ENCODE results near the gene AGO1.
A peak's percentile ranks its signal among the peaks of the same experiment; 100 is the strongest.

Gene AGO1

DNA sequence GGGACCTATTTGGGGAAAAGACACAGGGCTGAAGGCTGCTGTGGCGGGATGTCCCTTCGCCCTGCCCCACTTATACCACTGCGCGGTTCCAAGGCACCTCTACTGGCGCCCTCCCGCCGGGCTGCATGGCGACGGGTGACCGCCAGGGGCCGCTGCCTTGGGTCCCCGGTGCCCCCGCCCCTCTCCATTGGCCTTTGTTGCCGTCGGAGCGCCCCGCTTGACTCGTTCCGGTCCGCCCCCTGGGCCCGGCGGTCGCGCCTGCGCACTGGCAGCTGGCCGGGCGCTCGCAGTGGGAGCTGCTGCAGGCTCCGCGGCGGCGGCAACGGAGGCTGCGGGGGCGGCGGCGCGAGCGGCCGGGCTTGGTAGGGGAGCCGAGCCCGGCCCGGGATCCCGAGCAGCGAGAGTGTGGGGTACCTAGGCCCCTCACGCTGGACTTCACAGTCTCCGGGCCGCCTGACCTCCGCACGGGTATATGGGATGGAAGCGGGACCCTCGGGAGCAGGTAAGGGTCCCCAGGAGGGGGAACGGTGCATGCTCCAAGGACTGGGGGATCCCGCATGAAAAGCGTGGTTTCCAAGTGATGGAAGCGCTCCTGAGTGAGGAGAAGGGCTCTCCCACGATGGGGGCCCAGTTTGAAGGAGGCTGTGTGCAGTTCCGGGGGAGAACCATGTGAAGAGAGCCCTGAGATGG lies at the start of gene AGO1:
AGO1 (plus strand) TSS at position 265 of the 690 bp plus-strand sequence; CDS start at position 478, 213 bp downstream.
- peak; percentile 97 for DNase-seq (ENCODE audit: low read depth)

DNA sequence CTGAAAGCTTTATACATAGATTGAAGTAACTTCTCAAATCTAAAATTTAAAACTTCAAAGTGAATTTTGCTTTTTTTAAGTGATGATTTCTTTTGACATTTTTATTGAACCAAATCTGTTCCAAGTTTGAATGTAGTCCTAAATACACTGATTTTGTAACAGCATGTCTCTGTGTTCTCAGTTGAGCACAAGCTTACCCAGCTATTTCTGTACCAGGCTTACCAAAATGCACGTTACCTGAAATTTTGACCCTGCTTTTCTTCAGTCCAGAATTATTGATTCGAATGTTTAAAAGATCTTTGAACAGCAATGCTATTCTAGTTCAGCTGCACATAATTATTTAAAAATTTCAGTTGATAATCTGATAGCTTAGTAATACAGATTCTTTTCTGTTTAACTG lies 49.6 kb upstream of the AGO1 start:
- DNase-seq (ENCODE audit: low read depth), result no peak

DNA sequence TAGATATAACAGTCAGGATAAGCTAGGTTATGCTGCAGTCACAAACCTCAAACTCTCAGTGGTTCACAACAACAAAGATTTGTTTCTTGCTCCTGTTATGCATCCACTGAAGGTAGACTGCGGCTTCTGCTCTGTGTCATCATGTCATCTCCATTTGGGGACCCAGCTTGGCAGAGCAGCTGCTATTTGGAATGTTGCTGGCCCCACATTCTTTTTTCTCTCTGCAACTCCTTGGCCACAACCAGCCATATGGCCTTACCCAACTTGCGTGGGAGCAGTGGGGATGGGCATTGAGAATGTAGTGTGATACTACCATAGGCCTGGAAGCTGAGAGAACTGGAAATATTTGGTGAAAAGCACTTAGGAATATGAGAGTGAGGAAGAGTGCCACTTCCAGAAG lies 48.8 kb upstream of the AGO1 start:
- no peak for DNase-seq (ENCODE audit: low read depth)

DNA sequence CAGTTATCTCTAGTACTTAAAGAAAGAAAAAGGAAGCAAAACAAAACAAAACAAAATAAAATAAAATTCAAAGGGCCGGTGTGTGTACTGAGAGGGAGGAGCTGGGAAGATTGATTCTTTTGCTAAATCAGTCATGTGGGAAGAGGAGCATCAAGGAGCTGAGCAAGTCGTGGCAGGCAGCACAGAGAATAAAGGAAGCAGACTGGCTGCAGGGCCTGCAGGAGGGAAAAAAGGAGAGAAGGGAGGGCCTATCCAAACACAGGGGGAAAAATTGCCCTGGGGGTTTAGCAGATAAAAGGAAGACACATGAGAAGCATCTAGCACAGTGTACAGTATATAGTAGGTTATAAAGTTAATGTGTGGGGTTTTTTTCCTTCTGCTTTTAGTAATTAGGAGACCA lies 47.6 kb upstream of the AGO1 start:
- DNase-seq (ENCODE audit: low read depth), result no peak

DNA sequence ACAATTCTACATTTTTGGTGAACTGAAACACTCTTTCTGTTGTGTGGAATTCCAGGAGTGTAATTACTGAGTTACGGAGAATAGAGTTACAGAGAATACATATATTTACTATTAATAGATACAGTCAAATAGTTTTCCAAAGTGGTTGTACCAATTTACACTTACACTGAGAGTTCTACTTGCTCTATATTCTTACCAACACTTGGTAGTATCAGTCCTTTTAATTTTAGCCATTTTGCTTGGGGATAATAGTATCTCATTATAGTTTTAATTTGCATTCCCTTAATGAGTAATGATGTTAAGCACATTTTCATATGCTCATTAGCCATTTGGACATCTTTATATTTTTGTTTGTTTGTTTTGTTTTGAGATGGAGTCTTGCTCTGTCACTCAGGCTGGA lies 46.3 kb upstream of the AGO1 start:
- no peak for DNase-seq (ENCODE audit: low read depth)

DNA sequence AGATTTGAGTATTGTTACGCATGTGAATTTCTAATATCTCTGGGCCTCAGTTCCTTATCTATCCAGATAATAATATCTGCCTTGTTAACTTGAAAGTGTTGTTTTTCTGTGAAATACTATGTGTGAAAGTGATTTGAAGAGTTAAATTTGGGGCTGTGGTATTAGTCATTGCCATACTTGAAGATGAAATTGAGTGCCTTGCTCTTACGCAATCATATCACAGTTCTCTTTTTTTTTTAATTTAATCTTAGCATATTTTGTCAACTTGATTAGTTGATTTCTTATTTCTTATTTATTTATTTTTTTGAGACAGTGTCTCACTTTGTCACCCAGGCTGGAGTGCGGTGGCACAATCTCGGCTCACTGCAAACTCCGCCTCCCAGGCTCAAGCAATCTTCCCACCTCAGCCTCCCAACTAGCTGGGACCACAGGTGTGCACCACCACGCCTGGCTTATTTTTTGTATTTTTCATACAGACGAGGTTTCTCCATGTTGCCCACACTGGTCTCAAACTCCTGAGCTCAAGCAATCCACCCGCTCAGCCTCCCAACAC lies 44.2 kb upstream of the AGO1 start:
- DNase-seq (ENCODE audit: low read depth), result no peak

DNA sequence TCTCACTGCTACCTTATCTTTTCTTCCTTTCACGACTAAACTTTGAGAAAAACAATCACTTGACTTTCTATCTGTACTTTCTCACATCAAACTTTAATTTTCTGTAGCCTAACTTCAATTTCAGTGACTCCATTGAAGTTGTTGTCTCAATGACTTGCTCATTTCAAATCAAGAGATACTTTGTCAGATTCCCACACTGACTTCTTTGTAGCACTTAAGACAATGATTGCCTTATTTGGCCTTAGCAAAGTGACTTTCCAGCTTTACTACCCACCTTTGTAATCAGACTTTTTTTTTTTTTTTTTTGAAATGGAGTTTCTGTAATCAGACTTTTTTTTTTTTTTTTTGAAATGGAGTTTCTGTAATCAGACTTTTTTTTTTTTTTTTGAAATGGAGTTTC lies 38.2 kb upstream of the AGO1 start:
- DNase-seq (ENCODE audit: low read depth), result no peak

DNA sequence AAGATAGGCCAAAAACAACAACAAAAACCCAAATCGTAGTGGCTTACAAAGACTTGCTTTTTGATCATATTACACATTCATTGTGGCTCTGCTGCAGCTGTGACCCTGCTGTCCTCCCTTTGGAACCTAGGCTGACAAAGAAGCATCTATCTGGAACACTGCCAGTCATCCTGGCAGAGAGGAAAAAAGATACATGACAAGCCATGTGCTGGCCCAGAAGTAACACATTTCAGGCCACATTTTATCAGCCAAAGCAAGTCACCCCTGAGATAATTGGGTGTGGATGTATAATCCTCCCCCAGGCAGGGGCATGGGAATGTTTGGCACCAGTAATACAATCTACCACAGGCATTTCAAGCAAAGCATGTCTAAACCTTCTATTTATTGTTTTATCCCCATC lies 37.2 kb upstream of the AGO1 start:
- no peak for DNase-seq (ENCODE audit: low read depth)

DNA sequence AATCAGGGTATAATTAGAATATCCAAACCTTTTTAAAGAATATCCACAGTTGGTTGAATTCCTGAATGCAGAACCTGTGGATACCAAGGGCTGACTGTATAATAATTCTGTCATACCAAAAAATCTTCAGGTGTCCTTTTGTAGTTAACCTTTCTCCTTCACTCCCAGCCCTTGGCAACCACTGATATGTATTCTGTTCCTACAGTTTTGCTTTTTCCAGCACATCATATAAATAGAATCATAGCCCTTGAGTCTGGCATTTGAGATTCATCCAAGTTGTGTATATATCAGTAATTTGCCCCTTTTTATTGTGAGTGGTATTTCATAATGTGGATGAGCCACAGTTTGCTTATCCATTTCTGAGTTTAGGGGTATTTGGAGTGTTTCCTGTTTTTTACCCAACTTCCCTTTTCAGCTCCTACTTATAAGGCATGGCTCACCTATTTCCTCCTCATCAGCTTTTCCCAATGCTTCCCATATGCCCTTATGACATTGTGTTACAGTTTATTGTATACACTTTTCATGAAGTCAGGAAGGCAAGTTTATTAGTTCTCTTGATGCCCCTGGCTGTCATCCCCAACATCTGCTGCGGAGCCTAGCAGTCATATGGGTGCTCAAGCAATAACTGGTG lies 35.0 kb upstream of the AGO1 start:
- no peak for DNase-seq (ENCODE audit: low read depth)

DNA sequence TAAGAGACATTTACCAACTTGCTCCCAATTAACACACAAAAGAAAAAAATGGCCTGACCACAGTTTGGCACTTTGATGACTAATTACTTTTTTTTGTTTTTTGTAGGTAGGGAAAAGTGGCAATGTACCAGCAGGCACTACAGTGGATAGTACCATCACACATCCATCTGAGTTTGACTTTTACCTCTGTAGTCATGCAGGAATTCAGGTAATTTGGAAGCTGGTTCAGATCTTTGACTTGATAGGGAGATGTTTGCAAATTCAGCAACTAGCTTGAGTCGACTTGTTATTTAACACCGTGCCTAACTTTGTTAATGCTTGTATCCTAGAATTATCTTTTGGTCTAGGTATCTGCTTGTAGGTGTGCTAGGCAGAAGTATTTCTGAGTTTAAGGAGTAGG lies 33.0 kb upstream of the AGO1 start:
- no peak for DNase-seq (ENCODE audit: low read depth)

DNA sequence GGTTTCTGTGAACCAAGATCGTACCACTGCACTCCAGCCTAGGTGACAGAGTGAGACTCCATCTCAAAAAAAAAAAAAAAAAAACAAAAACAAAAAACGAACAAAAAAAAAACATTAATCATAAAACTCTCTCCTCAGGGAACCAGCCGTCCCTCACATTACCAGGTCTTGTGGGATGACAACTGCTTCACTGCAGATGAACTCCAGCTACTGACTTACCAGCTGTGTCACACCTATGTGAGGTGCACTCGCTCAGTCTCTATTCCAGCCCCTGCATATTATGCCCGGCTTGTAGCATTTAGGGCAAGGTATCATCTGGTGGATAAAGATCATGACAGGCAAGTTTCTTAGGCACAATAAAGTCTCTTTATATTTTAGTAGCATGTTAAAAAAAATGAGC lies 32.3 kb upstream of the AGO1 start:
- no peak for DNase-seq (ENCODE audit: low read depth)

DNA sequence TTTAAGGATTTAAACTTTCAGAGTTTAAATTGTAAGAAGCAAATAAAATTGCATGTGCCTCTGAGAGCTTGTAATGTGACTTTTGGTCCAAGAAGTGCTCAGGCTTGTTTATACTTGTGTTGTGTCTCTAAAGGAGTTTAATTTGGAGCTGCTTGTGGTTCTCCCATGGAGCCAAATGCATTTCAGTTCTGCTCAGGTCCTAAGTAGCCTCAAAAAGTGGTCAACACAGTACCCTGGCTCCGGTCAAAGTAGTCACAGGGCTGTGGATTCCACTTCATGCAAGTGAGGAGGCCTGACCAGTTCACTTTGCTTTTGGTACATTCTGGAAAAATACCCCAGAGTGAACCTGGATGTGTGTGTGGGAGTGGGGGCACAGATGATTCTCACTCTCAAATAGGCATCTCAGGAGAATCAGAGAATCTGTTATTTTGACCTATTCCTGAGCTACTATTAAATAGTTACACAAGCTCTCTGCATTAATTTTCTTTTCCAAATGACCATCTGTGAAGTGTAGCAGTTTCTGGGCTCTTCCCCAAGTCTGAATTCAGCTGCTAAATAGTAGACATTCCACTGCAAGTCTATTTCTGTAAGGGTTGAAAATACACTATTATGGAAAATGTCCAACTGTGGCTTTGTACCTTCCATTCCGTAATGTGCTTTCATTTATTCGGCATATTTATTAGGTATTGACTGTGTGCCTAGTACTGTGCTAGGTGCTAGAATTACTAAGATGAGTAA lies 31.7 kb upstream of the AGO1 start:
- DNase-seq (ENCODE audit: low read depth), result no peak

DNA sequence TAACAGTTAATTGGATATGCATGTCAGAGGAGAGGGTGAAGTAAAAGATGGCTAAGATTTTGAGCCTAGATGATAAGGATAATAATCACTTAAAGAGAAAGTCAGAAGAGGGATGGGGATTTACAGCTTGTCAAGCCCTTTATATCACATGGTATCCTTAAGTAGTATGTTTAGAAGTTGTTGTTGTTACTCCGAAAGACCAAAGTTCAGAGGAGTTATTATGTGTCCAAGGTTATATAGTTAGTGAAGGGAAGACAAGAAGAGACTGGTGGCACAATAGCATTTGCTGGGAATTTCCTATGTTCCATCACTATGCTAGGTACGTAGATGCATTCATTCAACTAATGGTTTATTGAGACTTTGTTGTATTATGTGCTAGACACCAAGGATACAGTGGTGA lies 30.8 kb upstream of the AGO1 start:
- no peak for DNase-seq (ENCODE audit: low read depth)

DNA sequence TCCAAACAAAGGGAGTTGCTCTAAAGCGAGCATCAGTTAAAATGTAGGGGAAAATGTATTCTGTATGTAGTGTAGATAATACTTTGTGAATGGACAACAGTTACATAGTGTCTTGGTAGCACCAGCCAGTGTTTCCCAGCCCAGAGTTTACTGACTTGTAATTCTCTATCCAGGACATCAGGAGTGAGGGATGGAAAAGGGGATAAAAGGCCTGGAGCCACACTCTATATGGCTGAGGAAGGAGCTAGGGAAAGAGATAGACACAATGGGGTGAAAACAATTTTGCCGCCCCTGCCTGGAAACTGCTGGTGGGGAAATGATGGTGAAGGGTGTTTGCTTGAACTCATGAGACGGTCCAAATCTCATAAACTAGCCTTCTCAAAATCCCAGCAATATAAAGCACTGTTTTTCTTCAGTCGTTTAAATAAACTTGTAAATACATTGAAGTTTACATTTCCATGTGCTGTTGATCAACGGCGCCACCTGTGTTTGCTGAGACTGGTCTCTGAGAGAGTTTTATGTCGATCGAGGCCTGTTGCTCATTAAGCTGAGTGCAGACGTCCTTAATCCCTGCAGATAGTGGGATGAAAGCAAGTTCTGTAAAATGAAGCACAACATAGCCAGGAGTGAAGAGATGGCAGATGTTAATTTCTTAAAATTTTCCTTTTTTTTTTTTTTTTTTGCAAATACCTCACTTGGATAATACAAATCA lies 27.9 kb upstream of the AGO1 start:
- no peak for DNase-seq (ENCODE audit: low read depth)

DNA sequence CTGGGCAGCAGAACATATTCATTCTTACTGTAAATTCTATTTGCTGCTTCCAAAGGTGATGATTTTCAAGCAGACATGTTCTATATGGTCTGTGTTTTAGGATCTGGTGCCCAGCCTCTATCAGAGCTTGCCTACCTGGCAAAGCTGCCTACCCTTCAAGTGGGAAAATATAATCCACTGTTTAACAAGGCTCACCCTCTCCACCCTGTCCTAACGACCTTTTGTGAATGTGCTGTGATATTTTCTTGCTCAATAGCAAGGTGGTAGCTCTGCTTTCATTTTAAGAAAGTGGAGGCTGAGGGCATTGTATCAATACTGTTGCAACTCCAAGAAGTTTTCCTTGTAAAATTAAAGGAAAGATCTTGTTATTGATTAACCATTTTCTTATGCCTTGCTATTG lies 26.0 kb upstream of the AGO1 start:
- DNase-seq (ENCODE audit: low read depth), result no peak

DNA sequence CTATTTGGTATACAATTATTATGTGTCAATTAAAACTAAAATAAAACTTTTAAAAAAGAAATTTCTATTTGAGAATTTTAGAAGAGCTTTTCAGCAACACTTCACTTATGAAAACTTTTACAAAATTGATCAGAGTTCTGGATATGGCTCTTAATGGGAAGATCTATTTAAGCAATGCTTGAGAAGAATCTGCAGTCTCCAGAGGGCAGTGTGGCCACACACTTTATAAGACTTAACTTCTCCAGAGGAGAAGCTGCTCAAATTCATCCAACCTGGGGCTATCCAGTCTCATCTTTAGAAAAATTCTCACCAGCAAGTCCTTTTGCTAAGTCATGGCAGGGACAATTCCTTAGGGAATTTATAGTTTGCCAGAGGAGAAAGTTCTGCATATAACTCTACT lies 25.2 kb upstream of the AGO1 start:
- no peak for DNase-seq (ENCODE audit: low read depth)

DNA sequence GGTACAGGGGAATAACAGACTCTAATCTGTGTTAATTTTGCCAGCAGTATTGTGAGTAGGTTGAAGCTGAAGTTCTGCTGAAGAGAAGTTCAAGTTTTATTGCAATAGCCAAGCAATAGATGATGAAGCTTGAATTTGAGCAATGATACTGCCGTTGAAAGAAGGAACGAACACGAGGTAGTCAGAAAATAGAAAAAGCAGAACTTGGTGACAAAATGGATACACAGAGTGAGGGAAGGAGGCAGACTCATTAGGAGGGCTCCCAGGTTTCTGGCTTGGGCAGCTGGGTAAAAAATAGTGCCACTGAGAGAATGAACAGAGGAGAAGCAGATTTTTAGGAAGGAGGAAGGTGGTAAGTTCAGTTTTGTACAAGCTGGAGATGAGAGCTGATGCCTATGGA lies 22.3 kb upstream of the AGO1 start:
- no peak for DNase-seq (ENCODE audit: low read depth)

DNA sequence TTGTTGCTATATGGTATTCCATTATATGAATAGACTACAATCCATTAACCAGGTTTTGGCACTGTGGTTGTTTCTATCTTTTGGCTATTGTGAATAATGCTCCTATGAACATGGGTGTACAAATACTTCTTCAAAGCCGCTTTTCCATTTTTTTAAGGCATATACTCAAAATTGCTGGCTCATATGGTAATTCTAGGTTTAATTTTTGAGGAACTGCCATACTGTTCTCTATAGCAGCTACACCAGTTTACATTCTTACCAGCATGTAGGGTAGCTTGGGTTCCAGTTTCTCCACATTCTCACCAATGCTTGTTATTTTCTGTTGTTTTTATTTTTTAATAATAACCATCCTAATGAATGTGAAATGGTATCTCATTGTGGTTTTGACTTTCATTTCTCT lies 19.9 kb upstream of the AGO1 start:
- DNase-seq (ENCODE audit: low read depth), result no peak

DNA sequence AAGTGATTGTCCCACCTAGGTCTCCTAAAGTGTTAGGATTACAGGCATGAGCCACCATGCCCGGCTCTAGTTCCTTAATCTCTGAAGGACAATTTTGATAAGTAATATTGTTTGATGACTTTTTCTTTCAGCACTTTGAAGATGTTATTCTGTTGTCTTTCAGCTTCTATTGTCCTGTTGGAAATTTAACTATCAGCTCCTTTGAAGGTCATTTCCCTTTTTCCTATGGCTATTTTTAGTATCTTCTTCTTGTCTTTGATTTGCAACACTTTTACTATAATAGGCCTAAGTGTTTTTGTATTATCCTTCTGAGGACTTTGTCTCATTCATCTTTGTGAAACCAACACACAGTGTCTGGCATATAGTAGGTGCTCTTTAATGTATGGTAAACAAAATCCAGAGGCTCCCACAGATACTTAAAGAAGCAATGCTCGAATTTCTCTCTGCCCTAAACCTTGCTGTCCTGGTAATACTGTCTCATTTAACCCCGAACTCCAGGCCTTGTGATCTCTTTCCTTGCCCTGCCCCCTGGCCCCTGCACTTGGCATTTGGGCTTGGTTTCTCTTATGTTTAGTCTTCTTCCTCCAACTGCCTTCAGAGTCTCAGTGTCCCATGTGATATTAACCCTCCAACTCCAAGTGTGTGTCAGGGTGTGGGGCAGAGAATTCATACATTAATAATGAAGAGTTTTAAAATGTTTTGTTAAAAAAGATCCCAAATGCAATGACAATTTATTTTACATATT lies 19.0 kb upstream of the AGO1 start:
- DNase-seq (ENCODE audit: low read depth), result no peak

DNA sequence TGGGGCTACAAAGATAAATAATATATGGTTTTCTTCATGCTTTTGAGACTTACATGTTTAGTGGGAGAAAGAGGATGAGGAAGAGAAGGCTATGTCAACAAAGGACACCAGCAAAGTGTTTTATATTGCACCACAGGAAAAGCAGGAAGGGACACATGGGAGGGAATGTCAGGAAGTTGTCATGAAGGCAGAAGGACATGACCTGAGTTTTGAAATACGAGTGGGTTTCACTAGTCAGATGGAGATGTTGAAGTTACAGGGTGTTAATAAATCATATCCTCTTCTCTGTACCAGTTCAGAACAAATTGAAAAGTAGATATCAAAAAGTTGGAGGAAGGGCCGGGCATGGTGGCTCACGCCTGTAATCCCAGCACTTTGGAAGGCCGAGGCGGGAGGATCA lies 18.2 kb upstream of the AGO1 start:
- DNase-seq (ENCODE audit: low read depth), result no peak

DNA sequence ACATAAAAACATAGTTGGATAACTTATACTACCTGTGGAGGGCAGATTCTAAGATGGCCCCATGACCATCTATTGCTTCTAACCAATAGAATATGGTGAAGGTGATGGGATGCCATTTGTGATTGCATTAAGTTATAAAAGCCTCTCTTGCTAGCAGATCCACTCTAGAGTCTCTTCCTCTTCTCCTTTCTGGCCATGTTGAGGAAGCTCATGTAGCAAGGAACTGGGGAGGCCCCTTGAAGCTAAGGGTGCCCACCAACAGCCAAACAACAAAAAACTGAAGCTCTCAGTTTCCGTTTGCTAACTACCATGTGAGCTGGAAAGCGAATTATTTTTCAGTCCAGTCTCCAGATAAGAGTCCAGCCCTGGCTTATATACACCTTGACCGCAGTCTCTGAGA lies 16.0 kb upstream of the AGO1 start:
- no peak for DNase-seq (ENCODE audit: low read depth)

Measured in activated T-cell treated with anti-CD3 and anti-CD28 coated beads for 1 hour (primary cell).